WERI-Rb-1 (cell line): ENCODE measurements around the gene IL10.

Source experiments
- DNase-seq: peaks from one replicate; pipeline ENCODE4 v3.0.0-alpha.2; 2020
- H3K27ac ChIP-seq: fragments of 250-450 bp; sonication (Bioruptor Pico); 2 replicates; pipeline ENCODE4 v1.5.1; 2020; ENCODE audit warnings: mild to moderate bottlenecking, moderate library complexity
- H3K27me3 ChIP-seq: fragments of 250-450 bp; sonication (Bioruptor Pico); 2 replicates; pipeline ENCODE4 v1.5.1; 2021; ENCODE audit warnings: mild to moderate bottlenecking, low read depth, moderate library complexity; ENCODE audit not compliant: insufficient read depth, severe bottlenecking
- H3K36me3 ChIP-seq: fragments of 250-450 bp; sonication (Bioruptor Pico); 2 replicates; pipeline ENCODE4 v1.5.1; 2020; ENCODE audit warnings: mild to moderate bottlenecking, moderate library complexity
- H3K4me3 ChIP-seq: 2 replicates; pipeline ENCODE4 v1.5.1; 2011; ENCODE audit warnings: low read depth, mild to moderate bottlenecking, control low read depth, low read length
- H3K9me3 ChIP-seq: fragments of 250-450 bp; sonication (Bioruptor Pico); 2 replicates; pipeline ENCODE4 v1.5.1; 2021; ENCODE audit warnings: mild to moderate bottlenecking, moderate library complexity; ENCODE audit not compliant: severe bottlenecking
- CTCF ChIP-seq: IDR thresholded peaks from 2 replicates; pipeline ENCODE4 v1.5.1; 2011; ENCODE audit warnings: low read depth, mild to moderate bottlenecking, control low read depth, inconsistent platforms, low read length

Gene IL10

GRCh38 chr1:206772243-206772937 is at the start of gene IL10:
Gene IL10, minus strand, starts transcription at chr1:206772494. Its CDS starts 59 bp downstream, at chr1:206772435.
- no peaks in the 10 kb centered on the region for H3K36me3 ChIP-seq
- H3K4me3 ChIP-seq = no peak within 1 kb of the TSS
- no peak within 1 kb of the TSS for H3K27ac ChIP-seq
- H3K9me3 ChIP-seq = peaks cover 12% of the 10 kb centered on the region
- DNase-seq = no peak
- H3K27me3 ChIP-seq = peaks cover 89% of the 10 kb centered on the region
- no peak for TF ChIP-seq CTCF

- H3K4me3 ChIP-seq = no peak overlapping the region
- DNase-seq = no peak
- TF ChIP-seq CTCF = no peak
- peaks cover 18% of the 10 kb centered on the region for H3K9me3 ChIP-seq
- H3K27ac ChIP-seq = no peak overlapping the region
- H3K36me3 ChIP-seq = no peaks in the 10 kb centered on the region
- H3K27me3 ChIP-seq = peaks cover 100% of the 10 kb centered on the region
These were observed 49.2 kb upstream of the IL10 start for GRCh38 chr1:206821493-206821892.

GRCh38 chr1:206816390-206817287 is 44.3 kb upstream of the IL10 start:
- TF ChIP-seq CTCF = no peak
- Histone ChIP-seq H3K36me3 (no peaks in the 10 kb centered on the region), H3K4me3 (no peak overlapping the region), H3K27me3 (peaks cover 99% of the 10 kb centered on the region), H3K27ac (no peak overlapping the region), H3K9me3 (peaks cover 10% of the 10 kb centered on the region)
- DNase-seq = no peak

- no peak for TF ChIP-seq CTCF
- H3K27ac ChIP-seq = no peak overlapping the region
- DNase-seq = no peak
These were observed 42.5 kb upstream of the IL10 start for GRCh38 chr1:206814716-206815341.

GRCh38 chr1:206812471-206812870 is 40.2 kb upstream of the IL10 start:
- Histone ChIP-seq H3K4me3 (no peak overlapping the region), H3K9me3 (peaks cover 12% of the 10 kb centered on the region), H3K36me3 (no peaks in the 10 kb centered on the region), H3K27me3 (peaks cover 86% of the 10 kb centered on the region), H3K27ac (no peak overlapping the region)
- DNase-seq = no peak
- no peak for TF ChIP-seq CTCF

More at GRCh38 chr1:206814716-206815341, 42.5 kb upstream of the IL10 start:
- peaks cover 12% of the 10 kb centered on the region for H3K9me3 ChIP-seq
- no peak overlapping the region for H3K4me3 ChIP-seq
- peaks cover 99% of the 10 kb centered on the region for H3K27me3 ChIP-seq
- H3K36me3 ChIP-seq = no peaks in the 10 kb centered on the region
